Activated gamma-delta T cell treated with anti-CD3 and anti-CD28 coated beads, Interleukin-2, amount 50 U/mL, for 16 hours (primary cell): Measurements from ENCODE around the gene PCDHA10.
"Not testable (repeated sequence)": the region's sequence is repeated elsewhere in the genome, so short reads cannot be mapped to it uniquely, and the experiment has no call there.

Experiments used
- DNase-seq: peaks from one replicate; pipeline ENCODE4 v3.0.0-alpha.2; 2020; ENCODE audit warnings: low read depth

The PCDHA10 gene

GRCh38 chr5:140855772-140856674, at the start of gene PCDHA10:
Gene PCDHA10, plus strand, starts transcription at chr5:140855897. Its CDS starts 152 bp downstream, at chr5:140856049.
- no peak for DNase-seq

- DNase-seq: no peak
Observed at GRCh38 chr5:140806834-140807775, 48.6 kb upstream of the PCDHA10 start, which contains the start of gene PCDHA4. Gene PCDHA4, plus strand, starts transcription at chr5:140807068.

GRCh38 chr5:140808241-140808888, 47.3 kb upstream of the PCDHA10 start:
- DNase-seq: not testable (repeated sequence)

GRCh38 chr5:140808889-140809291, 46.8 kb upstream of the PCDHA10 start:
- DNase-seq: no peak

GRCh38 chr5:140821375-140822280, 34.1 kb upstream of the PCDHA10 start, which contains the start of gene PCDHA5:
Gene PCDHA5, plus strand, starts transcription at chr5:140821613.
- no peak for DNase-seq

- no peak for DNase-seq
Observed at GRCh38 chr5:140822281-140822629, 33.4 kb upstream of the PCDHA10 start.

GRCh38 chr5:140822969-140823368, 32.7 kb upstream of the PCDHA10 start:
- DNase-seq: not testable (repeated sequence)

- DNase-seq: no peak
Observed at GRCh38 chr5:140823475-140823874, 32.2 kb upstream of the PCDHA10 start.

- no peak for DNase-seq
Observed at GRCh38 chr5:140827704-140828361, 27.9 kb upstream of the PCDHA10 start, which contains the start of gene PCDHA6. Gene PCDHA6, plus strand, starts transcription at chr5:140827960. Its CDS starts 132 bp downstream, at chr5:140828092.

- DNase-seq: no peak
Observed at GRCh38 chr5:140828362-140828737, 27.3 kb upstream of the PCDHA10 start.

- DNase-seq: not testable (repeated sequence)
Observed at GRCh38 chr5:140829511-140830501, 25.9 kb upstream of the PCDHA10 start.

- DNase-seq: no peak
Observed at GRCh38 chr5:140833993-140834392, 21.7 kb upstream of the PCDHA10 start, which contains the start of gene PCDHA7. Gene PCDHA7, plus strand, starts transcription at chr5:140834269. Its CDS starts 115 bp downstream, at chr5:140834384.

GRCh38 chr5:140834439-140835008, 21.2 kb upstream of the PCDHA10 start:
- not testable (repeated sequence) for DNase-seq

GRCh38 chr5:140835622-140836510, 19.8 kb upstream of the PCDHA10 start:
- DNase-seq: no peak

GRCh38 chr5:140840978-140841962, 14.4 kb upstream of the PCDHA10 start, which contains the start of gene PCDHA8:
Gene PCDHA8, plus strand, starts transcription at chr5:140841187. Its CDS starts 135 bp downstream, at chr5:140841322.
- no peak for DNase-seq
